ENCODE measurements around the gene FHIT. TPM values are rescaled to one million over a fixed set of nuclear protein-coding genes. Genes with fewer than 3 reads are reported as not detected.

The FHIT gene
- total and polyA plus RNA-seq, 2 of the 4 experiments (the other 2 are of a cell fraction): 0.07 TPM; not detected in 1

- Histone ChIP-seq H2BK120ac (ENCODE audit: low read depth, low read length) (no peak overlapping the region), H3K27me3 (ENCODE audit: control insufficient read depth, insufficient read depth, low read length) (no peaks in the 10 kb centered on the region), H3K9me1 (ENCODE audit: insufficient read depth, low read length) (no peaks in the 10 kb centered on the region), H3K4me3 (ENCODE audit: insufficient read depth, low read depth, low read length) (no peak overlapping the region), H3K36me3 (ENCODE audit: control insufficient read depth, insufficient read depth, low read length) (no peaks in the 10 kb centered on the region), H2BK5ac (ENCODE audit: low read depth, low read length, poor library complexity, severe bottlenecking) (no peak overlapping the region), H3K23ac (ENCODE audit: low read depth, low read length) (no peak overlapping the region), H4K20me1 (ENCODE audit: insufficient read depth, low read length) (no peaks in the 10 kb centered on the region), H2AK5ac (ENCODE audit: low read depth, low read length) (no peak overlapping the region), H2AFZ (replicated peaks; ENCODE audit: low read length, poor library complexity) (no peak overlapping the region), H3K27ac (ENCODE audit: insufficient read depth, low read length) (no peak overlapping the region), H3K4me2 (ENCODE audit: low read depth, low read length) (no peak overlapping the region), H3K14ac (replicated peaks; ENCODE audit: low read depth, low read length) (no peak overlapping the region), H3K9ac (ENCODE audit: low read depth, low read length) (no peak overlapping the region), H3K9me3 (ENCODE audit: control insufficient read depth, insufficient read depth, low read length) (no peaks in the 10 kb centered on the region), H4K5ac (ENCODE audit: low read depth, low read length) (no peak overlapping the region), H3K79me1 (ENCODE audit: low read depth in 1 of 2, low read length in 2 of 2) (no peaks in the 10 kb centered on the region), H4K91ac (ENCODE audit: insufficient read depth, low read depth, low read length) (no peak overlapping the region), H2AK9ac (replicated peaks; ENCODE audit: low read depth, low read length, poor library complexity) (no peak overlapping the region), H3K4me1 (ENCODE audit: control insufficient read depth, insufficient read depth, low read length) (no peaks in the 10 kb centered on the region), H3K4ac (ENCODE audit: low read depth, low read length) (no peak overlapping the region), H2BK15ac (ENCODE audit: low read depth, low read length) (no peak overlapping the region), H4K8ac (ENCODE audit: low read depth in 2 of 2, low read length in 2 of 2) (no peak overlapping the region), H2BK20ac (ENCODE audit: low read depth, low read length) (no peak overlapping the region), H3K18ac (ENCODE audit: low read depth, low read length) (no peak overlapping the region), H3K56ac (ENCODE audit: extremely low read depth, insufficient read depth, low read length) (no peak overlapping the region)
- ChIA-PET CTCF (no interaction called here), POLR2A (ENCODE audit: unreplicated experiment) (no interaction called here)
- DNase-seq: no peak
- no CpG with 5 or more reads among the region's 4 CpGs for WGBS, 2 experiments (ENCODE audit: extremely low coverage in 2 of 2, insufficient read length in 1 of 2)
- in situ Hi-C loops (cut with MboI; ENCODE audit: low sequenced_read_pairs): no loop called here
- intact Hi-C loops (cut with micrococcal nuclease): loop anchor here (10.0 kb wide), 1 partner anchor 1003 kb away; no protein-coding TSS in a partner anchor
- TF ChIP-seq RCOR1 (IDR thresholded peaks at IDR 0.05; ENCODE audit: insufficient replicate concordance, low read length) (no peak), ELK1 (IDR thresholded peaks at IDR 0.05; ENCODE audit: borderline replicate concordance, low read depth, low read length) (no peak), CHD1 (IDR thresholded peaks at IDR 0.05; ENCODE audit: low read depth, low read length) (no peak), MAZ (IDR thresholded peaks at IDR 0.05; ENCODE audit: borderline replicate concordance, low read depth, low read length) (no peak), MAFK (IDR thresholded peaks at IDR 0.05; ENCODE audit: low read depth, low read length) (no peak), SMC3 (IDR thresholded peaks at IDR 0.05; ENCODE audit: low read depth, low read length) (no peak), RAD21 (IDR thresholded peaks at IDR 0.05; ENCODE audit: low read length) (no peak), POLR2A (IDR thresholded peaks at IDR 0.05; ENCODE audit: low read depth, low read length) (no peak), RFX5 (IDR thresholded peaks at IDR 0.05; ENCODE audit: low read depth, low read length) (no peak), FOS (IDR thresholded peaks at IDR 0.05; ENCODE audit: low read depth, low read length) (no peak), BHLHE40 (IDR thresholded peaks at IDR 0.05; ENCODE audit: low read depth, low read length) (no peak), NFE2L2 (IDR thresholded peaks at IDR 0.05; ENCODE audit: low read depth, low read length) (no peak), CTCF (conservative IDR thresholded peaks at IDR 0.05; ENCODE audit: low read depth, low read length) (no peak), MXI1 (IDR thresholded peaks at IDR 0.05; ENCODE audit: borderline replicate concordance, low read depth, low read length) (no peak)
- BruUV-seq (replicated peaks): no TSS peak
- dilution Hi-C loops (cut with HindIII; ENCODE audit: low sequenced_read_pairs, unreplicated experiment): no loop called here
- no peak for ATAC-seq (ENCODE audit: low read depth)
Measured at GRCh38 chr3:60577601-60578000, 673.7 kb downstream of the FHIT start.
